Common myeloid progenitor, CD34-positive (primary cell): ENCODE data around the gene ABCG1.

ENCODE experiments used
- CTCF ChIA-PET: fragments of 350-600 bp; sonication (Branson Sonifier 250); formaldehyde crosslinking; loops from one replicate; lab custom pipeline; 2021; ENCODE audit warnings: antibody characterized with exemption; lab: Charles Lee
- POLR2A ChIA-PET: fragments of 350-600 bp; sonication (Branson Sonifier 250); formaldehyde crosslinking; loops from one replicate; lab custom pipeline; 2021; ENCODE audit warnings: antibody characterized with exemption; lab: Charles Lee
- DNase-seq, 3 donors: peaks; one replicate each; pipeline versions ENCODE4 v3.0.0 to v3.0.0-alpha.2; 2013
- H3K27ac ChIP-seq, 2 experiments: 1 replicate in 1 of 2; 2 replicates in 1 of 2; pipeline ENCODE4 v1.7.0; 2013; ENCODE audit warnings: inconsistent platforms in 2 of 2, low read length in 2 of 2, mild to moderate bottlenecking in 2 of 2, low read depth in 1 of 2, moderate library complexity in 1 of 2; ENCODE audit not compliant: severe bottlenecking in 2 of 2, insufficient read depth in 1 of 2, poor library complexity in 1 of 2
- H3K27me3 ChIP-seq, 5 experiments: replicated peaks in 2 of 5; 1 replicate in 3 of 5; 2 replicates in 2 of 5; pipeline versions ENCODE4 v1.6.1 to v1.7.0; 2013; ENCODE audit warnings: low read length in 4 of 5, mild to moderate bottlenecking in 2 of 5, moderate library complexity in 2 of 5, inconsistent platforms in 1 of 5; ENCODE audit not compliant: insufficient read depth in 5 of 5, control insufficient read depth in 4 of 5
- H3K36me3 ChIP-seq, 4 experiments: 1 replicate in 2 of 4; 2 replicates in 2 of 4; pipeline versions ENCODE4 v1.6.1 to v1.7.0; 2013; ENCODE audit warnings: low read length in 3 of 4, control low read depth in 1 of 4, mild to moderate bottlenecking in 1 of 4; ENCODE audit not compliant: control insufficient read depth in 4 of 4, insufficient read depth in 4 of 4
- H3K4me1 ChIP-seq, 4 experiments: 1 replicate in 3 of 4; 2 replicates in 1 of 4; pipeline versions ENCODE4 v1.6.1 to v1.7.1; 2013; ENCODE audit warnings: low read length in 3 of 4, mild to moderate bottlenecking in 3 of 4, control low read depth in 1 of 4, inconsistent platforms in 1 of 4, moderate library complexity in 1 of 4; ENCODE audit not compliant: control insufficient read depth in 4 of 4, insufficient read depth in 4 of 4; ENCODE audit errors: control extremely low read depth in 1 of 4
- H3K4me3 ChIP-seq, 7 experiments: 1 replicate in 4 of 7; 2 replicates in 3 of 7; pipeline versions ENCODE4 v1.5.1 to v1.7.0; 2013; ENCODE audit warnings: mild to moderate bottlenecking in 7 of 7, low read length in 6 of 7, moderate library complexity in 6 of 7, inconsistent platforms in 2 of 7, low read depth in 2 of 7, control low read depth in 1 of 7; ENCODE audit not compliant: insufficient read depth in 4 of 7, control insufficient read depth in 1 of 7; ENCODE audit errors: extremely low read depth in 1 of 7
- H3K9me3 ChIP-seq, 5 experiments: 1 replicate in 4 of 5; 2 replicates in 1 of 5; pipeline versions ENCODE4 v1.6.1 to v1.7.1; 2013; ENCODE audit warnings: low read length in 4 of 5, mild to moderate bottlenecking in 2 of 5, inconsistent platforms in 1 of 5, low read depth in 1 of 5, moderate library complexity in 1 of 5; ENCODE audit not compliant: control insufficient read depth in 4 of 5, insufficient read depth in 2 of 5; ENCODE audit errors: control extremely low read depth in 1 of 5
- WGBS: methylation state at CpG from one replicate; pipeline ENCODE4 v1.1.5; 2013; ENCODE audit not compliant: insufficient coverage; 5-methylcytosine and 5-hydroxymethylcytosine counted together

The ABCG1 gene

GRCh38 chr21:42315296-42315891, 96.5 kb downstream of the ABCG1 start, which contains the start of gene TFF3:
Gene TFF3, minus strand, starts transcription at chr21:42315409. Its CDS starts 35 bp downstream, at chr21:42315374.
- CTCF ChIA-PET, result interaction anchor here (1.1 to 1.3 kb wide), 2 partner anchors 20 to 22 kb away, joined by 3 to 4 read pairs; no protein-coding TSS in a partner anchor
- WGBS, result 96% methylated on average over 11 of the region's 15 CpGs

GRCh38 chr21:42316891-42317290, 98.0 kb downstream of the ABCG1 start:
- 98% methylated on average over 16 of the region's 16 CpGs for WGBS
- CTCF ChIA-PET, result interaction anchor here (1.3 to 4.2 kb wide), 2 partner anchors 7 to 21 kb away, joined by 3 to 30 read pairs; no protein-coding TSS in a partner anchor
- DNase-seq, result no peak

More at GRCh38 chr21:42315296-42315891, 96.5 kb downstream of the ABCG1 start, which contains the start of gene TFF3:
- Histone ChIP-seq H3K4me1 (peaks cover 3 to 26% (median 13%) of the 10 kb centered on the region in 4 experiments), H3K36me3 (no peaks in the 10 kb centered on the region), H3K4me3 (no peak within 1 kb of the TSS), H3K27ac (no peak within 1 kb of the TSS), H3K9me3 (no peaks in the 10 kb centered on the region), H3K27me3 (no peaks in the 10 kb centered on the region)
- POLR2A ChIA-PET, result no interaction called here
- no peak for DNase-seq

GRCh38 chr21:42317341-42317741, 98.4 kb downstream of the ABCG1 start:
- no peaks in the 10 kb centered on the region for H3K36me3 ChIP-seq
- H3K4me3 ChIP-seq, result no peak overlapping the region
- no peaks in the 10 kb centered on the region for H3K27me3 ChIP-seq
- ChIA-PET POLR2A (interaction anchor here (0.6 kb wide), 1 partner anchor 8 kb away, joined by 3 read pairs; no protein-coding TSS in a partner anchor), CTCF (interaction anchor here (4.2 kb wide), 1 partner anchor 8 kb away, joined by 30 read pairs; no protein-coding TSS in a partner anchor)
- H3K4me1 ChIP-seq, result peaks cover 3 to 24% (median 13%) of the 10 kb centered on the region in 4 experiments
- H3K9me3 ChIP-seq, result no peaks in the 10 kb centered on the region
- no peak overlapping the region for H3K27ac ChIP-seq
- WGBS, result 96% methylated on average over 7 of the region's 8 CpGs
- no peak for DNase-seq

More at GRCh38 chr21:42316891-42317290, 98.0 kb downstream of the ABCG1 start:
- H3K27ac ChIP-seq, result no peak overlapping the region
- peaks cover 3 to 24% (median 13%) of the 10 kb centered on the region in 4 experiments for H3K4me1 ChIP-seq
- H3K4me3 ChIP-seq, result no peak overlapping the region
- POLR2A ChIA-PET, result no interaction called here
- H3K9me3 ChIP-seq, result no peaks in the 10 kb centered on the region
- no peaks in the 10 kb centered on the region for H3K27me3 ChIP-seq
- H3K36me3 ChIP-seq, result no peaks in the 10 kb centered on the region

GRCh38 chr21:42317826-42318746, 99.1 kb downstream of the ABCG1 start:
- H3K27me3 ChIP-seq, result no peaks in the 10 kb centered on the region
- ChIA-PET POLR2A (interaction anchor here (0.6 to 0.7 kb wide), 2 partner anchors 9 to 13 kb away, joined by 3 read pairs; no protein-coding TSS in a partner anchor), CTCF (interaction anchor here (1.0 to 4.2 kb wide), 3 partner anchors 8 to 172 kb away, joined by 3 to 30 read pairs (median 3); no protein-coding TSS in a partner anchor)
- H3K36me3 ChIP-seq, result no peaks in the 10 kb centered on the region
- no peaks in the 10 kb centered on the region for H3K9me3 ChIP-seq
- H3K27ac ChIP-seq, result no peak overlapping the region
- no peak for DNase-seq
- peaks cover 3 to 24% (median 13%) of the 10 kb centered on the region in 4 experiments for H3K4me1 ChIP-seq
- H3K4me3 ChIP-seq, result no peak overlapping the region
- 97% methylated on average over 19 of the region's 20 CpGs for WGBS

GRCh38 chr21:42319376-42319775, 100.4 kb downstream of the ABCG1 start:
- ChIA-PET CTCF (interaction anchor here (0.7 to 4.2 kb wide), 3 partner anchors 10 to 174 kb away, joined by 3 to 30 read pairs (median 3); no protein-coding TSS in a partner anchor), POLR2A (no interaction called here)
- no peak overlapping the region for H3K4me3 ChIP-seq
- H3K9me3 ChIP-seq, result no peaks in the 10 kb centered on the region
- 2% methylated on average over 10 of the region's 10 CpGs for WGBS
- H3K36me3 ChIP-seq, result no peaks in the 10 kb centered on the region
- no peak overlapping the region for H3K27ac ChIP-seq
- no peaks in the 10 kb centered on the region for H3K27me3 ChIP-seq
- DNase-seq, result peak; percentile 61 to 88 (median 75)
- peaks cover 3 to 24% (median 13%) of the 10 kb centered on the region in 4 experiments for H3K4me1 ChIP-seq

GRCh38 chr21:42319851-42320572, 101.1 kb downstream of the ABCG1 start:
- no peaks in the 10 kb centered on the region for H3K27me3 ChIP-seq
- DNase-seq, result no peak
- no peak overlapping the region for H3K4me3 ChIP-seq
- H3K36me3 ChIP-seq, result no peaks in the 10 kb centered on the region
- H3K9me3 ChIP-seq, result peaks cover 0 to 1% (median 0%) of the 10 kb centered on the region in 5 experiments
- ChIA-PET POLR2A (no interaction called here), CTCF (interaction anchor here (0.7 to 4.2 kb wide), 2 partner anchors 10 to 119 kb away, joined by 3 to 30 read pairs; no protein-coding TSS in a partner anchor)
- 62% methylated on average over 15 of the region's 17 CpGs for WGBS
- no peak overlapping the region for H3K27ac ChIP-seq
- peaks cover 3 to 24% (median 13%) of the 10 kb centered on the region in 4 experiments for H3K4me1 ChIP-seq
